Erythroblast (primary cell): ENCODE data around the gene DND1.

ENCODE experiments used
- GATA1 ChIP-seq: IDR thresholded peaks from 2 replicates; pipeline ENCODE4 v1.6.1; 2011; ENCODE audit warnings: low read depth, mild to moderate bottlenecking, control low read depth, low read length, moderate library complexity
- POLR2A ChIP-seq: IDR thresholded peaks from 2 replicates; pipeline ENCODE4 v1.6.1; 2011; ENCODE audit warnings: mild to moderate bottlenecking, low read length

DNA sequence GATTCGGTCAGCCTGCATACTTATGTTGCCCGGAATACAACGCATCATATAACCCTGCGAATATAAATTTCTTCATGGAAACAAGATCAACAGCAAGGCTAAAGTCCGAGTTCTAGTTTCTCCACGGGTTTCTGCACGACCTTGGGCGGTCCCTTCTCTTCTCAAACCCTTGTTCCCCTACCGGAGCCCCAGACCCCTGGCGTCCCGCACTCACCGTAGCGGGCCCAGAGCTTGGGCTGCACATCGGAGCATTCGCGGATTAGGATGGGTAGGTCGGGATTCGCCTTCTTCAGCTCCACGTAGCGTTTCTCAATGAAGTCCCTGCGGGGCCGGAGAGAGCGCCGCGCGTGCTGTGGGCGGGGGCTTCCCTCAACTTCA lies 26.3 kb downstream of the DND1 start:
- no peak for TF ChIP-seq POLR2A
- no peak for TF ChIP-seq GATA1
